HG03103 (cell line): ENCODE data around the gene MYO5C.
"Not testable (repeated sequence)": the region's sequence is repeated elsewhere in the genome, so short reads cannot be mapped to it uniquely, and the experiment has no call there.

Source experiments
- ATAC-seq: cut with Tn5 transposase; IDR thresholded peaks from one replicate; pipeline ENCODE4 v1.9.1; 2021; ENCODE audit warnings: low read depth; ENCODE audit not compliant: unreplicated experiment

MYO5C gene

GRCh38 chr15:52180196-52180835 is 115.3 kb downstream of the MYO5C start:
- peak; percentile 23 for ATAC-seq

- ATAC-seq, result peak; percentile 79
These were observed 116.1 kb downstream of the MYO5C start for GRCh38 chr15:52179278-52180195.

GRCh38 chr15:52178765-52179164 is 116.8 kb downstream of the MYO5C start:
- ATAC-seq, result no peak

GRCh38 chr15:52172869-52173268 is 122.7 kb downstream of the MYO5C start:
- ATAC-seq, result no peak

- ATAC-seq, result no peak
These were observed 123.8 kb downstream of the MYO5C start for GRCh38 chr15:52171807-52172206.

GRCh38 chr15:52171386-52171785 is 124.2 kb downstream of the MYO5C start:
- ATAC-seq, result no peak

- ATAC-seq, result not testable (repeated sequence)
These were observed 125.4 kb downstream of the MYO5C start for GRCh38 chr15:52170199-52170598.

- ATAC-seq, result not testable (repeated sequence)
These were observed 130.0 kb downstream of the MYO5C start for GRCh38 chr15:52165494-52166131.

- ATAC-seq, result no peak
These were observed 130.9 kb downstream of the MYO5C start for GRCh38 chr15:52164631-52165265.

GRCh38 chr15:52163321-52164190 is 132.0 kb downstream of the MYO5C start:
- ATAC-seq, result no peak

- ATAC-seq, result no peak
These were observed 132.7 kb downstream of the MYO5C start for GRCh38 chr15:52162876-52163275.

- no peak for ATAC-seq
These were observed 133.3 kb downstream of the MYO5C start for GRCh38 chr15:52162260-52162659.

- ATAC-seq, result no peak
These were observed 134.1 kb downstream of the MYO5C start for GRCh38 chr15:52161406-52161966.

- no peak for ATAC-seq
These were observed 136.0 kb downstream of the MYO5C start for GRCh38 chr15:52159645-52160044.

- ATAC-seq, result no peak
These were observed 137.4 kb downstream of the MYO5C start for GRCh38 chr15:52158084-52158765.

GRCh38 chr15:52155878-52156277 is 139.7 kb downstream of the MYO5C start:
- ATAC-seq, result no peak

- no peak for ATAC-seq
These were observed 140.4 kb downstream of the MYO5C start for GRCh38 chr15:52154896-52155865.
